GM19324 (cell line): Measurements from ENCODE around the gene PRX.
"Not testable (repeated sequence)": the region's sequence is repeated elsewhere in the genome, so short reads cannot be mapped to it uniquely, and the experiment has no call there.

ENCODE experiments used
- ATAC-seq: cut with Tn5 transposase; IDR thresholded peaks from one replicate; pipeline ENCODE4 v1.9.1; 2021; ENCODE audit warnings: mild to moderate bottlenecking, moderate library complexity; ENCODE audit not compliant: unreplicated experiment, low FRiP score

The PRX gene, protein sequence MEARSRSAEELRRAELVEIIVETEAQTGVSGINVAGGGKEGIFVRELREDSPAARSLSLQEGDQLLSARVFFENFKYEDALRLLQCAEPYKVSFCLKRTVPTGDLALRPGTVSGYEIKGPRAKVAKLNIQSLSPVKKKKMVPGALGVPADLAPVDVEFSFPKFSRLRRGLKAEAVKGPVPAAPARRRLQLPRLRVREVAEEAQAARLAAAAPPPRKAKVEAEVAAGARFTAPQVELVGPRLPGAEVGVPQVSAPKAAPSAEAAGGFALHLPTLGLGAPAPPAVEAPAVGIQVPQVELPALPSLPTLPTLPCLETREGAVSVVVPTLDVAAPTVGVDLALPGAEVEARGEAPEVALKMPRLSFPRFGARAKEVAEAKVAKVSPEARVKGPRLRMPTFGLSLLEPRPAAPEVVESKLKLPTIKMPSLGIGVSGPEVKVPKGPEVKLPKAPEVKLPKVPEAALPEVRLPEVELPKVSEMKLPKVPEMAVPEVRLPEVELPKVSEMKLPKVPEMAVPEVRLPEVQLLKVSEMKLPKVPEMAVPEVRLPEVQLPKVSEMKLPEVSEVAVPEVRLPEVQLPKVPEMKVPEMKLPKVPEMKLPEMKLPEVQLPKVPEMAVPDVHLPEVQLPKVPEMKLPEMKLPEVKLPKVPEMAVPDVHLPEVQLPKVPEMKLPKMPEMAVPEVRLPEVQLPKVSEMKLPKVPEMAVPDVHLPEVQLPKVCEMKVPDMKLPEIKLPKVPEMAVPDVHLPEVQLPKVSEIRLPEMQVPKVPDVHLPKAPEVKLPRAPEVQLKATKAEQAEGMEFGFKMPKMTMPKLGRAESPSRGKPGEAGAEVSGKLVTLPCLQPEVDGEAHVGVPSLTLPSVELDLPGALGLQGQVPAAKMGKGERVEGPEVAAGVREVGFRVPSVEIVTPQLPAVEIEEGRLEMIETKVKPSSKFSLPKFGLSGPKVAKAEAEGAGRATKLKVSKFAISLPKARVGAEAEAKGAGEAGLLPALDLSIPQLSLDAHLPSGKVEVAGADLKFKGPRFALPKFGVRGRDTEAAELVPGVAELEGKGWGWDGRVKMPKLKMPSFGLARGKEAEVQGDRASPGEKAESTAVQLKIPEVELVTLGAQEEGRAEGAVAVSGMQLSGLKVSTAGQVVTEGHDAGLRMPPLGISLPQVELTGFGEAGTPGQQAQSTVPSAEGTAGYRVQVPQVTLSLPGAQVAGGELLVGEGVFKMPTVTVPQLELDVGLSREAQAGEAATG (N-terminal part only)

DNA sequence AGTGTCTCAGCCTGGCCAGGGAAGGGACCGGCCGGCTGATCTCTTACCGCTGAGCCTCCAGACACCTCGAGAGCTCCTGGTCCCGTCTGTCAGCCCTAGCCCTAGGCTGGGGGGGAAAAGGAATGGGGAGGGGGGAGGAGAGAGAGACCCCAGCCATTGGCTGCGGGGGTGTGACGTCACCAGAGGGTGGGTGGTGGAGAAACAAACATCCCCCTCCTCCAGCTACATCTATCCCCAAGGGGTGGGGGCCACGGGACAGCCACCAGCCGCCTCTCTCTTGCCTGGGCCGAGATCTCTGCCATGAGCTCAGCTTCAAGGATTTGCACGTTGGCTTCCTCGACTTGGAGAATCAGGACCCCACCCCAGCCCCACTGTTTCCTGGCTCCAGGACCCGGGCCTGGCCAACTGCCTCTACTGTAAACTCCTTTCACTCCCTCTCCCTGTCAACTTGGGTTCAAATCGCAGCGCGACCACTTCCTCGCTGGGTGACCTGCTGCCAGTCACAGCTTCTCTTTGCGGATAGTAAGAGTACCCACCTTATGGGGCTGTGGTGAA lies at the start of gene PRX:
Gene PRX (minus strand): TSS at position 88 of the 555 bp plus-strand sequence. CDS start 5,446 bp downstream, outside the sequence.
- no peak for ATAC-seq

DNA sequence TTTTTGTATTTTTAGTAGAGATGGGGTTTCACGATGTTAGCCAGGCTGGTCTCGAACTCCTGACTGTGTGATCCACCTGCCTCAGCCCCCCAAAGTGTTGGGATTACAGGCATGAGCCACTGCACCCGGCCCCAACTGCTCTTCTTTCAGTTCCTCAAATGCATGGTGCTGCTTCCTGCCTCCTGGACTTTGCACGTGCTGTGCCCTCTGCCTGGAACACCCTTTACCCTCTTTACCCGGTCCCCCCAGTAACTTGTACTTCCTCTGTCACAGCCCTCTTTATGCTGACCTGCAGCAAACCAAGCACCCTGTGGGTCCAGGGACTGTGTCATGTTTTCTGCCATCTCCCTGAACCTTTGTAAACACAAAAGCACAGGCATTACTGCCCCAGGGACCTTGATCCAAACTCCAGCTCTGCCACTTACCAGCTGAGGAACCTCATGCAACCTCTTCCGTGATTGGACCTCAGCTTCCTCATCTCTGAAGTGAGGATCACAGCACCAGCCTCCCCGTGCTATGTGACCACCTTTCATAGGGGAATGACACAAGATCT lies 48.6 kb upstream of the PRX start:
- no peak for ATAC-seq

DNA sequence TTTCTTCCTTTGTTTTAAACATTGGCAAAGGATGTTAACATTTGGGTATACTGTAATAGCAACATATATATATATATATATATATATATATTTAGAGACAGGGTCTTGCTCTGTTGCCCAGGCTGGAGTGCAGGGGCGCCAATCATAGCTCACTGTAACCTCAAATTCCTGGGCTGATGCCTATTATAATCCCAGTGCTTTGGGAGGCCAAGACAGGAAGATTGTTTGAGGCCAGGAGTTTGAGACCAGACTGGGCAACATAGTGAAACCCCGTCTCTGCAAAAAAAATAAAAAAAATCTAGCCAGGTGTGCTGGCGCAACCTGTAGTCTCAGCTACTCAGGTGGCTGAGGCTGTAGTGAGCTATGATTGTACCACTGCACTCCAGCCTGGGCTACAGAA lies 47.0 kb upstream of the PRX start:
- no peak for ATAC-seq

DNA sequence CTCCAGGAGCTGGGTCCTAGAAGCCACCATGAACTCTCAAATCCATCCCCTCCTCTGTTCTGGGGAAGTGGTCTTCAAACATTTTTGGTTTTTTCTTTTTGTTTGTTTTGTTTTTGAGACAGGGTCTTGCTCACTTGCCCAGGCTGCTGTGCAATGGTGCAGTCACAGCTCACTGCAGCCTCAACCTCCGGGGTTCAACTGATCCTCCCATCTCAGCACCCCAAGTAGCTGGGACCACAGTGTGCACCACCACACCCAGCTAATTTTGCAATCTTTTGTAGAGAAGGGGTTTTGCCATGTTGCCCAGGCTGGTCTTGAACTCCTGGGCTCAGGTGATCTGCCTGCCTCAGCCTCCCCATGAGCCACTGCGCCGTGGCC lies 45.4 kb upstream of the PRX start:
- no peak for ATAC-seq

DNA sequence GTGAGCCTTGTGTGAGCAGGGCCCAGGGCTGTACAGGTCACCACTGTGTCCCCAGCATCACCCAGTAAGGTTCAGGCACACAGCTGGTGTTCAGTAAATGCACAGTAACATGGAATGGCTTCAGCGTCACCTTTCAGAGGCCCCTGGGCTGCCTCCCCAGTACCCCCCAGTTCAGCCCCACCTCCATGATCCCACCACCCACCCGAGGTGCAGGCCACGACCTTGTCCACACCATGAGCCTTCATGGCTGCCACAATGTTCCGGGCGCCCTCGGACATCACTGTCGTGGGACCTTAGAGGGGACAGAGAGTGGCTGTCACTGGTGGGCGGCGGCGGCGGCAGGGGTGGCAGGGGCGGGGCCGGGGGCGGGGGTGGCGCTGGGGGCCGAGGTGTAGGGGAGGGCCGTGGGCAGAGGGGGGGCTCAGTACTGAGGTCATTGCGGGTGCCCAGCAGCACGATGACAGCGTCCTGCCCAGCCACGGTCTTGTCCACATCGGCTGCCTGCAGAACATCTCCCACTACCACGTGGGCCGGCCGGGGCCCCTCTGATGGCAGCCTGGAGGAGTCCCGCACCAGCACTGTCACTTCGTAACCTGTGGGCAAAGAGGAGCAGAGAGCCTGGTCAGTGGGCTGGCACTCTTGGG lies 44.9 kb upstream of the PRX start:
- no peak for ATAC-seq

DNA sequence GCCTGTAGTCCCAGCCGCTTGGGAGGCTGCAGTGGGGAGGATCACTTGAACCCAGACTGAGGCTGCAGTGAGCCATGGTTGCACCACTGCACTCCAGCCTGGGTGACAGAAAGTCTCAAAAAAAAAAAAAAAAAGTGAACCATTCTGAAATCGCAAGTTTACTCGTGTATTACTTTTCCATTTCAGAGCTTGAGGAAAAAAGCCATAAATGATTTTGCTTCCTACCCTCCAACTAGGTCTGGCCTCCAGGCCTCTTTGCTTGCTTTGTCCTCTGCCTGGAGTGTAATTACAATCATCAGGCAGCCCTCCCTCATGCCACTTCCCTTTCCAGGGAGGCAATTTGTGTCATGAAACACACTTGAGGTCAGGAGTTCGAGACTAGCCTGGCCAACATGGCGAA lies 43.9 kb upstream of the PRX start:
- no peak for ATAC-seq

- not testable (repeated sequence) for ATAC-seq
Measured at GRCh38 chr19:40453943-40454342, 40.8 kb upstream of the PRX start.

- ATAC-seq: no peak
Measured at GRCh38 chr19:40453151-40453735, 40.1 kb upstream of the PRX start.

- ATAC-seq: no peak
Measured at GRCh38 chr19:40452016-40452415, 38.8 kb upstream of the PRX start.

DNA sequence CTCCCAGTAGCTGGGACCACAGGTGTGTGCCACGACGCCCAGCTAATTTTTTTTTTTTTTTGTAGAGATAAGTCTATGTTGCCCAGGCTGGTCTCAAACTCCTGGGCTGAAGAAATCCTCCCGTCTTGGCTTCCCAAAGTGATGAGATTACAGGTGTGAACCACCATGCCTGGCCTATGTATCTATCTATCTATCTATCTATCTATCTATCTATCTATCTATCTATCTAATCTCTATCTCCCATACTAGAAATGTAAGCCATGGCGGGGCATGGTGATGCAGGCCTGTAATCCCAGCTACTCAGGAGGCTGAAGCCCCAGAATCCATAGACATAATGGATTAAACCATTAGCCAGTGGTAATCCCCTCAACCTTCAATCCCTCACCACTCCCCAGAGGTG lies 37.5 kb upstream of the PRX start:
- no peak for ATAC-seq

GRCh38 chr19:40449506-40449905 lies 36.3 kb upstream of the PRX start:
- ATAC-seq: no peak

DNA sequence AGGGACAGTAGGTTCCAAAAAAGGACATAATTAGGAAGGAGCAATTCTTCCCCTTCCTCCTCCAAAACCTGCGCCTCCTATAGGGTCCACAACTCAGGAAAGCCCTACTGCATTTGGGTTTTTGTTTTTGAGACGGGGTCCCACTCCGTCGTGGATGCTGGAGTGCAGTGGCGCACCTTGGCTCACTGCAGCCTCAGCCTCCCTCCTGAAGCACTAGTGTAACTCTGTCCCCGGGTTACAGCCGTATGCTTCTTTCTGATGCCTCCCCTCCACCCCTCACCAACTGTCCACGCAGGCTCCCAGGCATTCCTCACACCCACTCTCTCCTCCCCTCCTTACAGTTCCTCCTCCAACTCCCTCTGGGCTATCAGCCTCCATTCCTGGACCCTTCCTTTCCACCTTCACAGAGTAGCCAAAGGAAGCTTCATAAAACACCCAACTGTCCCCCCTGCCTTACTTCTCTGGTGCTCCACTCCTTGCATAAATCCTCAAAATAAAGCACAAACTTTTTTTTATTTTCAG lies 33.1 kb upstream of the PRX start:
- no peak for ATAC-seq

- no peak for ATAC-seq
Measured at GRCh38 chr19:40445780-40446262, 32.6 kb upstream of the PRX start.

- ATAC-seq: no peak
Measured at GRCh38 chr19:40444825-40445312, 31.7 kb upstream of the PRX start.

GRCh38 chr19:40444000-40444824 lies 31.0 kb upstream of the PRX start, which contains the start of gene SERTAD3:
SERTAD3 (minus strand) TSS chr19:40444335; CDS start chr19:40442080, 2,255 bp downstream.
- ATAC-seq: peak; percentile 76

- ATAC-seq: peak; percentile 73
Measured at GRCh38 chr19:40443131-40443999, 30.2 kb upstream of the PRX start.
